Common myeloid progenitor, CD34-positive (primary cell): ENCODE results near the gene MARCHF6. TPM values are rescaled to one million over a fixed set of nuclear protein-coding genes. Genes with fewer than 3 reads are reported as not detected.

Experiments used
- CTCF ChIA-PET: fragments of 350-600 bp; sonication (Branson Sonifier 250); formaldehyde crosslinking; loops from one replicate; lab custom pipeline; 2021; ENCODE audit warnings: antibody characterized with exemption; lab: Charles Lee
- POLR2A ChIA-PET: fragments of 350-600 bp; sonication (Branson Sonifier 250); formaldehyde crosslinking; loops from one replicate; lab custom pipeline; 2021; ENCODE audit warnings: antibody characterized with exemption; lab: Charles Lee
- DNase-seq, 3 donors: peaks; one replicate each; pipeline versions ENCODE4 v3.0.0 to v3.0.0-alpha.2; 2013
- H3K27ac ChIP-seq, 2 experiments: 1 replicate in 1 of 2; 2 replicates in 1 of 2; pipeline ENCODE4 v1.7.0; 2013; ENCODE audit warnings: inconsistent platforms in 2 of 2, low read length in 2 of 2, mild to moderate bottlenecking in 2 of 2, low read depth in 1 of 2, moderate library complexity in 1 of 2; ENCODE audit not compliant: severe bottlenecking in 2 of 2, insufficient read depth in 1 of 2, poor library complexity in 1 of 2
- H3K27me3 ChIP-seq, 5 experiments: replicated peaks in 2 of 5; 1 replicate in 3 of 5; 2 replicates in 2 of 5; pipeline versions ENCODE4 v1.6.1 to v1.7.0; 2013; ENCODE audit warnings: low read length in 4 of 5, mild to moderate bottlenecking in 2 of 5, moderate library complexity in 2 of 5, inconsistent platforms in 1 of 5; ENCODE audit not compliant: insufficient read depth in 5 of 5, control insufficient read depth in 4 of 5
- H3K36me3 ChIP-seq, 4 experiments: 1 replicate in 2 of 4; 2 replicates in 2 of 4; pipeline versions ENCODE4 v1.6.1 to v1.7.0; 2013; ENCODE audit warnings: low read length in 3 of 4, control low read depth in 1 of 4, mild to moderate bottlenecking in 1 of 4; ENCODE audit not compliant: control insufficient read depth in 4 of 4, insufficient read depth in 4 of 4
- H3K4me1 ChIP-seq, 4 experiments: 1 replicate in 3 of 4; 2 replicates in 1 of 4; pipeline versions ENCODE4 v1.6.1 to v1.7.1; 2013; ENCODE audit warnings: low read length in 3 of 4, mild to moderate bottlenecking in 3 of 4, control low read depth in 1 of 4, inconsistent platforms in 1 of 4, moderate library complexity in 1 of 4; ENCODE audit not compliant: control insufficient read depth in 4 of 4, insufficient read depth in 4 of 4; ENCODE audit errors: control extremely low read depth in 1 of 4
- H3K4me3 ChIP-seq, 7 experiments: 1 replicate in 4 of 7; 2 replicates in 3 of 7; pipeline versions ENCODE4 v1.5.1 to v1.7.0; 2013; ENCODE audit warnings: mild to moderate bottlenecking in 7 of 7, low read length in 6 of 7, moderate library complexity in 6 of 7, inconsistent platforms in 2 of 7, low read depth in 2 of 7, control low read depth in 1 of 7; ENCODE audit not compliant: insufficient read depth in 4 of 7, control insufficient read depth in 1 of 7; ENCODE audit errors: extremely low read depth in 1 of 7
- H3K9me3 ChIP-seq, 5 experiments: 1 replicate in 4 of 5; 2 replicates in 1 of 5; pipeline versions ENCODE4 v1.6.1 to v1.7.1; 2013; ENCODE audit warnings: low read length in 4 of 5, mild to moderate bottlenecking in 2 of 5, inconsistent platforms in 1 of 5, low read depth in 1 of 5, moderate library complexity in 1 of 5; ENCODE audit not compliant: control insufficient read depth in 4 of 5, insufficient read depth in 2 of 5; ENCODE audit errors: control extremely low read depth in 1 of 5
- WGBS: methylation state at CpG from one replicate; pipeline ENCODE4 v1.1.5; 2013; ENCODE audit not compliant: insufficient coverage; 5-methylcytosine and 5-hydroxymethylcytosine counted together
- polyA plus RNA-seq: library from polyadenylated mRNA; unstranded; fragments of 120-200 nt; gene quantifications from one replicate; pipeline ENCODE4 v1.2.1, GENCODE V29; 2013

MARCHF6 gene
- 118 TPM for polyA plus RNA-seq

GRCh38 chr5:10353241-10354047 lies at the start of gene MARCHF6:
MARCHF6 (plus strand) TSS chr5:10353695; CDS start chr5:10353899, 204 bp downstream.
- POLR2A ChIA-PET = interaction anchor here (0.6 to 1.1 kb wide), 6 partner anchors 15 to 53 kb away, joined by 3 to 6 read pairs (median 4); no protein-coding TSS in a partner anchor
- H3K36me3 ChIP-seq = no peaks in the 10 kb centered on the region
- CTCF ChIA-PET = interaction anchor here (0.7 to 3.5 kb wide), 12 partner anchors 9 to 70 kb away, joined by 3 to 11 read pairs (median 4); partner anchors contain the start of gene CMBL
- peak; percentile 93 to 96 (median 95) for DNase-seq
- H3K4me1 ChIP-seq = peaks cover 11 to 51% (median 36%) of the 10 kb centered on the region in 4 experiments
- H3K27ac ChIP-seq = peak within 1 kb of the TSS; percentile 91 to 96
- WGBS = 0% methylated on average over 82 of the region's 92 CpGs
- no peaks in the 10 kb centered on the region for H3K27me3 ChIP-seq
- peak within 1 kb of the TSS; percentile 84 to 100 (median 96) for H3K4me3 ChIP-seq
- H3K9me3 ChIP-seq = no peaks in the 10 kb centered on the region

GRCh38 chr5:10303699-10304170 lies 49.8 kb upstream of the MARCHF6 start:
- H3K4me1 ChIP-seq = peaks cover 0 to 15% (median 10%) of the 10 kb centered on the region in 4 experiments
- 76% methylated on average over 5 of the region's 5 CpGs for WGBS
- peak overlapping the region in 1 of 2 experiments; percentile 31 for H3K27ac ChIP-seq
- DNase-seq = peak in 1 of 3 donors; percentile 52
- ChIA-PET CTCF (interaction anchor here (0.9 to 1.3 kb wide), 3 partner anchors 8 to 61 kb away, joined by 3 to 4 read pairs (median 3); partner anchors contain the start of gene MARCHF6), POLR2A (no interaction called here)
- H3K4me3 ChIP-seq = no peak overlapping the region
- H3K36me3 ChIP-seq = peaks cover 0 to 11% (median under 1%) of the 10 kb centered on the region in 4 experiments
- no peaks in the 10 kb centered on the region for H3K9me3 ChIP-seq
- no peaks in the 10 kb centered on the region for H3K27me3 ChIP-seq

GRCh38 chr5:10304932-10305331 lies 48.6 kb upstream of the MARCHF6 start:
- Histone ChIP-seq H3K4me3 (no peak overlapping the region), H3K27ac (no peak overlapping the region), H3K4me1 (peaks cover 0 to 16% (median 11%) of the 10 kb centered on the region in 4 experiments), H3K27me3 (no peaks in the 10 kb centered on the region), H3K9me3 (no peaks in the 10 kb centered on the region), H3K36me3 (peaks cover 0 to 7% (median under 1%) of the 10 kb centered on the region in 4 experiments)
- no peak for DNase-seq
- ChIA-PET CTCF (interaction anchor here (0.5 to 0.9 kb wide), 4 partner anchors 19 to 80 kb away, joined by 3 read pairs; no protein-coding TSS in a partner anchor), POLR2A (no interaction called here)
- WGBS = 100% methylated on average over 4 of the region's 5 CpGs

GRCh38 chr5:10306114-10306513 lies 47.4 kb upstream of the MARCHF6 start:
- Histone ChIP-seq H3K27ac (peak overlapping the region in 1 of 2 experiments; percentile 25), H3K4me1 (peaks cover 0 to 23% (median 17%) of the 10 kb centered on the region in 4 experiments), H3K9me3 (no peaks in the 10 kb centered on the region), H3K4me3 (peak overlapping the region in 2 of 7 experiments; percentile 71), H3K27me3 (no peaks in the 10 kb centered on the region), H3K36me3 (peaks cover 0 to 3% (median under 1%) of the 10 kb centered on the region in 4 experiments)
- 53% methylated on average over 3 of the region's 5 CpGs for WGBS
- POLR2A ChIA-PET = no interaction called here
- no peak for DNase-seq
- CTCF ChIA-PET = interaction anchor here (1.6 kb wide), 1 partner anchor 47 kb away, joined by 3 read pairs; the partner anchor contains the start of gene MARCHF6

- POLR2A ChIA-PET = no interaction called here
- peak overlapping the region in 1 of 2 experiments; percentile 79 for H3K27ac ChIP-seq
- no peaks in the 10 kb centered on the region for H3K27me3 ChIP-seq
- WGBS = 71% methylated on average over 4 of the region's 8 CpGs
- peaks cover 0 to 23% (median 17%) of the 10 kb centered on the region in 4 experiments for H3K4me1 ChIP-seq
- CTCF ChIA-PET = interaction anchor here (1.0 to 1.8 kb wide), 3 partner anchors 11 to 47 kb away, joined by 3 to 4 read pairs (median 3); partner anchors contain the start of gene MARCHF6
- peaks cover 0 to 3% (median 0%) of the 10 kb centered on the region in 4 experiments for H3K36me3 ChIP-seq
- H3K4me3 ChIP-seq = peak overlapping the region in 6 of 7 experiments; percentile 52 to 84 (median 71)
- no peaks in the 10 kb centered on the region for H3K9me3 ChIP-seq
- DNase-seq = no peak
Observed at GRCh38 chr5:10306806-10307205, 46.7 kb upstream of the MARCHF6 start.

GRCh38 chr5:10307206-10308148 lies 46.0 kb upstream of the MARCHF6 start, which contains the start of gene CMBL:
CMBL (minus strand) TSS chr5:10307902; CDS start chr5:10290762, 17,140 bp downstream.
- no peaks in the 10 kb centered on the region for H3K9me3 ChIP-seq
- H3K36me3 ChIP-seq = peaks cover 0 to 3% (median 0%) of the 10 kb centered on the region in 4 experiments
- WGBS = under 1% methylated on average over 49 of the region's 56 CpGs
- ChIA-PET POLR2A (interaction anchor here (0.6 kb wide), 1 partner anchor 25 kb away, joined by 4 read pairs; no protein-coding TSS in a partner anchor), CTCF (interaction anchor here (0.7 to 1.8 kb wide), 4 partner anchors 11 to 46 kb away, joined by 3 to 4 read pairs (median 3); partner anchors contain the start of gene MARCHF6)
- H3K27me3 ChIP-seq = no peaks in the 10 kb centered on the region
- peak within 1 kb of the TSS; percentile 47 to 84 (median 71) for H3K4me3 ChIP-seq
- peaks cover 0 to 23% (median 17%) of the 10 kb centered on the region in 4 experiments for H3K4me1 ChIP-seq
- peak; percentile 57 to 83 (median 67) for DNase-seq
- peak within 1 kb of the TSS in 1 of 2 experiments; percentile 79 for H3K27ac ChIP-seq
